Nephron (organoid): ENCODE measurements around the gene KCTD19.
A peak's percentile ranks its signal among the peaks of the same experiment; 100 is the strongest.

Experiments used
- H3K27ac Mint-ChIP-seq, 3 experiments: 2 replicates each; pipeline ENCODE4 v1.8.0; 2020; ENCODE audit warnings: mixed read lengths in 3 of 3, mild to moderate bottlenecking in 2 of 3, moderate library complexity in 1 of 3
- H3K27me3 Mint-ChIP-seq: 2 replicates; pipeline ENCODE4 v1.8.0; 2021; ENCODE audit warnings: low read depth, mild to moderate bottlenecking, moderate library complexity, mixed read lengths
- H3K36me3 Mint-ChIP-seq: 2 replicates; pipeline ENCODE4 v1.8.0; 2020; ENCODE audit warnings: low read depth, mixed read lengths
- H3K4me1 Mint-ChIP-seq: 2 replicates; pipeline ENCODE4 v1.8.0; 2020; ENCODE audit warnings: mixed read lengths
- H3K4me3 Mint-ChIP-seq, 3 experiments: 2 replicates each; pipeline ENCODE4 v1.8.0; 2020; ENCODE audit warnings: mild to moderate bottlenecking in 3 of 3, mixed read lengths in 3 of 3, moderate library complexity in 2 of 3
- H3K9me3 Mint-ChIP-seq: 2 replicates; pipeline ENCODE4 v1.8.0; 2020; ENCODE audit warnings: mixed read lengths
- CTCF ChIP-seq, 3 experiments: fragments of 200-600 bp; sonication (generic); IDR thresholded peaks; one replicate each; pipeline ENCODE4 v1.5.0; 2021; ENCODE audit warnings: antibody characterized with exemption in 3 of 3; ENCODE audit not compliant: unreplicated experiment in 3 of 3

The KCTD19 gene

DNA sequence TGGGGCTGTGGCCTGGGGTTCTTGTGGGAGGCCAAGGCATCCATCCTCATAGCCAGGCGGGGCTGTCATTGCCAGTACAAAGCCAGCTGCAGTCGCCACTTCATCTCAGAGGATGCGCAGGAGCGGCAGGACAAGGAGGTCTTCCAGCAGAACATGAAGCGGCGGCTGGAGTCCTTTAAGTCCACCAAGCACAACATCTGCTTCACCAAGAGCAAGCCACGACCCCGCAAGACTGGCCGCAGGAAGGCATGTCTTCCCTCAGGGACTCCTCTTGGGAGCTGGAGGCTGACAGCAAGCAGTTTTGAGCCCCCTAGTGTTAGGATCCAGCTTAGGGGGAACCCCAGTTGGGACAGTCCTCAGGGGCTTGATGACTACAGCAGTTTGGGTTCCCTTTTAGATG is 62.3 kb downstream of the KCTD19 start:
- TF ChIP-seq CTCF (IDR thresholded peaks at IDR 0.05; ENCODE audit: unreplicated experiment in 3 of 3), result no peak
- H3K4me1 Mint-ChIP-seq, result peaks cover 10% of the 10 kb centered on the region
- H3K27ac Mint-ChIP-seq, result no peak overlapping the region
- H3K9me3 Mint-ChIP-seq, result no peaks in the 10 kb centered on the region
- no peaks in the 10 kb centered on the region for H3K36me3 Mint-ChIP-seq
- no peak overlapping the region for H3K4me3 Mint-ChIP-seq
- H3K27me3 Mint-ChIP-seq, result peaks cover 22% of the 10 kb centered on the region

DNA sequence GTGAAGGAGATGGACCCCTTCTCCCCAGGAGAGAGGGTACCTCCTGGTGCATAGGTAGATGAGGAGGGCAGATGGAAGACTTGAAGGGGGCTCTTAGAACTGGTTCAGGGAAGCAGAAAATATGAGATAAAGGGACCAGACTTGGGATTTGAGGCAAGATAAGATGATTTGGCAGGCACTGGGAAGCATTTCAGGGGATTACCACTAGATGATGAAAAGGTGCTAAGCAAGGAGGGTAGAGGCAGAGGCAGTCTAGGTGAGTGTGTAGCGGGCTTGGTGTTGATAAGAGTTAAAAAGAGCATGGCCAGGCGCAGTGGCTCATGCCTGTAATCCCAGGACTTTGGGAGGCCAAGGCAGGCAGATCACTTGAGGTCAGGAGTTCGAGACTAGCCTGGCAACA is 63.3 kb downstream of the KCTD19 start:
- H3K9me3 Mint-ChIP-seq, result no peaks in the 10 kb centered on the region
- H3K36me3 Mint-ChIP-seq, result no peaks in the 10 kb centered on the region
- peaks cover 10% of the 10 kb centered on the region for H3K4me1 Mint-ChIP-seq
- TF ChIP-seq CTCF (IDR thresholded peaks at IDR 0.05; ENCODE audit: unreplicated experiment in 3 of 3), result no peak
- no peak overlapping the region for H3K4me3 Mint-ChIP-seq
- peaks cover 22% of the 10 kb centered on the region for H3K27me3 Mint-ChIP-seq
- no peak overlapping the region for H3K27ac Mint-ChIP-seq

DNA sequence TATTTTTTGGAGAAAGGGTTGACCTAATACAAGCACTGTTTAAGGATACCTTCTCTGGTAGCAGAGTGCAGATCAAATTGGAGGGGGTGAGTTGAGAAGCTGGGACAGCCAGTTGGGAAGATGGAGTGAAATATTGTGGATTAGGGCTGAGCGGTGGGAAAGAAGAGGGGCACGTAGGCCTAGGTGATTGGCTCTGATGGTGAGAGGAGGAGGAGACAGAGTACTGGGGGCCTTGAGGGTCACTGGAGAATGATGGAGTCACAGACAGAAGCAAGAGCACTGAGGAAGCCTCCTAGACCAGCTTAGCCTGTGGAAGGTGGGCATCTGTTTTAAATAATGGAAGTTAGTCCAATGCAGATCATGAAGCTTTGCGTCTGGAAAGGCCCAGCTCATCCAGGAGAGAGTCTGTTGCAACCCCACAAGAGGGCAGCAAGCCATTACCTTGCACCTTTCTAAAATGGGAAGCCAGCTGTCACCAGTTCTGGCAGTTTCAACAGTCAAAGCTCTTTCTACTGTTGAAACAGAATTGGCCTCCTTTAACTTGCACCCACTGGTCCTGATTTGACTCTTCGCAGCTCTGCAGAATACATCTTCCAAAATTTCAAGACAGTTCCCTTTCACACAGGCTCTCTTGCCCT is 66.0 kb downstream of the KCTD19 start:
- TF ChIP-seq CTCF (IDR thresholded peaks at IDR 0.05; ENCODE audit: unreplicated experiment in 3 of 3), result peak; percentile 46 to 61 (median 60)
- H3K9me3 Mint-ChIP-seq, result no peaks in the 10 kb centered on the region
- H3K4me1 Mint-ChIP-seq, result peaks cover 10% of the 10 kb centered on the region
- peaks cover 14% of the 10 kb centered on the region for H3K27me3 Mint-ChIP-seq
- no peak overlapping the region for H3K27ac Mint-ChIP-seq
- H3K36me3 Mint-ChIP-seq, result no peaks in the 10 kb centered on the region
- no peak overlapping the region for H3K4me3 Mint-ChIP-seq

DNA sequence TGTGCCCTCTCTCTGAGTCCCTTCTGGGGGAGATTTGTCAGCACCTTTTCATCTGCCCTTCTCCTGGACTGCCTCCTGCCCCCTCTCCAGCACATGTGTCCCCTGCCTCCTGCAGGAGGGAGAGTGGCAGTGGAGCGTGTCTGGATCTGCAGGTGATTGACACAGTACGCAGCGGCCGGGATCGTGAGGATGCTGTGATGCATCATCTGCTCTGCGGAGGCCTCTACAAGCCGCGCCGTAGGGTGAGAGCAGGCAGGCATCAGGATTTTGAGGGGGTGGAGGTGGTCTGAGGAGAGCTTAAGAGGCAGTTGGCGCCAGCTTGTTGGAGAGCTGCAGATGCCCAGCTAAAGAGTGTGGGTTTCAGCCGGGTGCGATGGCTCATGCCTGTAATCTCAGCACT is 66.8 kb downstream of the KCTD19 start:
- Mint-ChIP-seq H3K36me3 (no peaks in the 10 kb centered on the region), H3K27ac (no peak overlapping the region), H3K27me3 (peaks cover 10% of the 10 kb centered on the region), H3K4me1 (peaks cover 10% of the 10 kb centered on the region), H3K4me3 (no peak overlapping the region), H3K9me3 (no peaks in the 10 kb centered on the region)
- TF ChIP-seq CTCF (IDR thresholded peaks at IDR 0.05; ENCODE audit: unreplicated experiment in 3 of 3), result no peak

DNA sequence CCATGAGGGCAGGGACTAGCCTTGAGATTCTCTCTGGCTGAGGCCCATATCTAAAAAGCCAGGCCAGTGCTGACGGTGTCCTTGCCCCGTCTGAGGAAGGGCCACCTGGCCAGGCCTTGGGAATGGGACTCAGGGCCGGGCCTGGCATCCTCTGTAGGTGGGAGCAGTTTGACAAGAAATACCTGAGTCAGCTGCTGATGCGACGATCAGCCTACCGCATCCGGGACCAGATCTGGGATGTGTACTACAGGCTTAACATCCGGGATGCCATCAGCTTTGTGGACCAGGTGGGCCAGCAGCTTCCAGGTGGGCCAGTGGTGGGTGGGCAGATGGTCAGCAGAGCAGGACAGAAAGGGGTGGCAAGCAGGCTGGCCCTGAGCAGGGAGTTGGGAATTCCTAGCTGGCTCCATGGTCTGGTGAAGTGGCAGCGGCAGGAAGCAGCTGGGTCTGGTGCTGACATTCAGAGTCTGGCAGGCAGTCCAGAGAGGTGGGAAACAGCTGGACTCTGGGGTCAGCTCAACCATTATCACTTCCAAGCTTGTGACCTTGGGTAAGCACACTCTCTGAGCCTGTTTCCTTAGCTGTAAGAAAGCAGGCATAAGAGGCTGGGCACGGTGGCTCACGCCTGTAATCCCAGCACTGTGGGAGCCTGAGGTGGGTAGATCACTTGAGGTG is 68.2 kb downstream of the KCTD19 start:
- no peaks in the 10 kb centered on the region for H3K9me3 Mint-ChIP-seq
- H3K4me1 Mint-ChIP-seq, result peaks cover 10% of the 10 kb centered on the region
- no peak overlapping the region for H3K27ac Mint-ChIP-seq
- no peaks in the 10 kb centered on the region for H3K36me3 Mint-ChIP-seq
- H3K27me3 Mint-ChIP-seq, result peaks cover 3% of the 10 kb centered on the region
- no peak for TF ChIP-seq CTCF (IDR thresholded peaks at IDR 0.05; ENCODE audit: unreplicated experiment in 3 of 3)
- no peak overlapping the region for H3K4me3 Mint-ChIP-seq
